ENCODE results near the gene NYNRIN. TPM values are rescaled to one million over a fixed set of nuclear protein-coding genes. Genes with fewer than 3 reads are reported as not detected.
"Not testable (repeated sequence)": the region's sequence is repeated elsewhere in the genome, so short reads cannot be mapped to it uniquely, and the experiment has no call there.

NYNRIN gene
- total RNA-seq, 1 donor from 2014 or later = 7.3 TPM

- intact Hi-C loops (cut with micrococcal nuclease) = no loop called here
- peak; percentile 71 for DNase-seq
Measured at GRCh38 chr14:24368562-24369252, 30.1 kb upstream of the NYNRIN start.

GRCh38 chr14:24369463-24369862 lies 29.3 kb upstream of the NYNRIN start:
- intact Hi-C loops (cut with micrococcal nuclease) = no loop called here
- ATAC-seq (no peak), DNase-seq (no peak)

More at GRCh38 chr14:24368562-24369252, 30.1 kb upstream of the NYNRIN start:
- peak; percentile 0 for ATAC-seq

GRCh38 chr14:24369907-24370687 lies 28.7 kb upstream of the NYNRIN start:
- ATAC-seq = no peak
- intact Hi-C loops (cut with micrococcal nuclease) = no loop called here
- DNase-seq = no peak

GRCh38 chr14:24370748-24371147 lies 28.1 kb upstream of the NYNRIN start:
- intact Hi-C loops (cut with micrococcal nuclease) = no loop called here
- DNase-seq (no peak), ATAC-seq (no peak)

GRCh38 chr14:24371605-24372004 lies 27.2 kb upstream of the NYNRIN start:
- DNase-seq; intact Hi-C loops (cut with micrococcal nuclease); ATAC-seq: not testable (repeated sequence)

DNA sequence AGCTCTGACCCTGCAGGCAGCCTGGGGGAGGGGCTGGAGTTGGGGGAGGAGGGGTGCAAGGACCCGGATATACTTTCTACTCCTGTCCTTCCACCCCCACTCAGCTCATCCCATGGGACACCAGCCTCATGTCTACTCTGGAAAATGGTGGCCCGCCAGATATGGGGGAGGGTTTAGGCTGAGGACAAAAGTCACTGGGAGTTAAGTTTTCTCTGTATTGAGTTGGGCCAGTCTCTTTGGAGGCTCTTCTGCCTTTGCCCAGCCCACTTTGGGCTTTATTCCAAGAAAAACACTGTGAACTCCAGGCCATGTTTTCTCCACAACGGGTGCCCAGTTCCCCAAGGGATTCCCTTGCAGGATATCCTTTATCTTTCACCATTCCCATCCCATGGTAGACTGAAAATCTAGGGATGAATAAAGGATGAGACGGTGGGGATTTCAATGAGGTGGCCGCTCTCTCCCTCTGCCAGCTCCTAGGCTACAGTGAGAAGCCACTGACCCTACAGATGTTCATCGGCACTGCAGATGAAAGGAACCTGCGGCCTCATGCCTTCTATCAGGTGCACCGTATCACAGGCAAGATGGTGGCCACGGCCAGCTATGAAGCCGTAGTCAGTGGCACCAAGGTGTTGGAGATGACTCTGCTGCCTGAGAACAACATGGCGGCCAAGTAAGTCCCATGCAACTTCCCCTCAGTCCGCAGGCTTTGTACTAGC lies 25.9 kb upstream of the NYNRIN start:
- intact Hi-C loops (cut with micrococcal nuclease) = no loop called here
- ATAC-seq (peak; percentile 20), DNase-seq (peak; percentile 68)

- DNase-seq = no peak
- no peak for ATAC-seq
- intact Hi-C loops (cut with micrococcal nuclease) = no loop called here
Measured at GRCh38 chr14:24376448-24377070, 22.2 kb upstream of the NYNRIN start.

DNA sequence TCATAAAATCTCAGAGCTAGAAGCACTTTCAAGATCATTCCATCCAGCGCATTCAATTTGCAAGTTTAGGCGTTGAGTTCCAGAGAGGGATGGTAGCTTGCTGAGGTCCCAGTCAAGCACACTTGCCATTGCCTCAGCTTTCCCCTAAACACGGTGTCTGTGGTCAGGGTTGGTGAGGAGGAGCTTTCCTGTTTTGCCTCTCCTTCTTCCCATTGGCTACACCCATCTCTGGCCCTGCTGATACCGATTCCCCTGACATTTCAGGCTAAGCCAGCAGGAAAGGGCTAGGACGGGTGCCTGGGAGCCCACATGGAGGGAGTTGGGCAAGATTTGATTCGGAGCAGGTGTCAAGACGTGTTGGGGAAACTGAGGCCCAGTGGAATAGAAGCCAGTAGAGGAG lies 21.7 kb upstream of the NYNRIN start:
- ATAC-seq = no peak
- no peak for DNase-seq
- intact Hi-C loops (cut with micrococcal nuclease) = no loop called here

GRCh38 chr14:24377657-24378056 lies 21.1 kb upstream of the NYNRIN start:
- ATAC-seq (peak; percentile 42), DNase-seq (no peak)
- intact Hi-C loops (cut with micrococcal nuclease) = no loop called here

- DNase-seq (no peak), ATAC-seq (no peak)
- intact Hi-C loops (cut with micrococcal nuclease) = no loop called here
Measured at GRCh38 chr14:24378327-24378726, 20.5 kb upstream of the NYNRIN start.

GRCh38 chr14:24378981-24379906 lies 19.6 kb upstream of the NYNRIN start:
- DNase-seq = no peak
- intact Hi-C loops (cut with micrococcal nuclease) = no loop called here
- no peak for ATAC-seq

DNA sequence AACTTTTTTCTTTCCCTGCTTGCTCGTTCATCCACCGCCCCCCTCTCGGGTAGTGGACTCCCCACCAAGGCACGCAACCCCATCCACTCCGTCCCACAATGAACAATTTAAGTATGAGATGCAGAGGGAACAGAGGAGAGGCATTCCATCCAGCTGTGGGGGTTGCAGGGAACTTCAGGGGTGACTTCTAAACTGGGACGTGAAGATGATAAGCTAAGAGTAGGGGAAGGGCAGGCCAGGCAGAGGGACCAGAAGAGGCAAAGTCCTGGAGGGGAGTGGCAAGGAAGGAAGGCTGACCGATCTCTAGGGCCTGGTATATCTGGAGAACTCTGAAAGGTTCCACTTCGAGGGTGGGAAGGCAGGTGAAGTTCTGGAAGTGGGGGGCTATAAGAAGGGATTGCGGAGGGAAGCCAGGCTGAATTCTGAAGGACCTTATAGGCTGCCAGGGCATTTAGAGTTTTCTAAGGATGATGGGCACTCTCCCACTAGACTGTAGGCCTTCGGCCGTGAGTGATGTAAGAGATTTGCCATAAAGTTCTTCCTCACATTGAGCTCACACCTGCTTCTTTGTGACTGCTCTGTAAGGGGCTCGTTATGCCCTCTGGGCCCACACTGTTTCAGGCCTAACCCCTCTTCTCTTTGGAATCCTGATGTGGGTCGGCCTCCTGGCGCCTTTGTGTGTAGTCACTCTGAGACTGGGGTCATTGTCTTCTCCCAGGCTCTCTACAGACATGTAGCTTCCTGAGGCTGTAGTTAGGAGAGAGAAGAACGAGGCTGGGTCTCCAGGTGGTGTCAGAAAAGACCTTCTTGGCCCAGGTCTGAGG lies 18.7 kb upstream of the NYNRIN start:
- intact Hi-C loops (cut with micrococcal nuclease) = no loop called here
- ATAC-seq (no peak), DNase-seq (no peak)

DNA sequence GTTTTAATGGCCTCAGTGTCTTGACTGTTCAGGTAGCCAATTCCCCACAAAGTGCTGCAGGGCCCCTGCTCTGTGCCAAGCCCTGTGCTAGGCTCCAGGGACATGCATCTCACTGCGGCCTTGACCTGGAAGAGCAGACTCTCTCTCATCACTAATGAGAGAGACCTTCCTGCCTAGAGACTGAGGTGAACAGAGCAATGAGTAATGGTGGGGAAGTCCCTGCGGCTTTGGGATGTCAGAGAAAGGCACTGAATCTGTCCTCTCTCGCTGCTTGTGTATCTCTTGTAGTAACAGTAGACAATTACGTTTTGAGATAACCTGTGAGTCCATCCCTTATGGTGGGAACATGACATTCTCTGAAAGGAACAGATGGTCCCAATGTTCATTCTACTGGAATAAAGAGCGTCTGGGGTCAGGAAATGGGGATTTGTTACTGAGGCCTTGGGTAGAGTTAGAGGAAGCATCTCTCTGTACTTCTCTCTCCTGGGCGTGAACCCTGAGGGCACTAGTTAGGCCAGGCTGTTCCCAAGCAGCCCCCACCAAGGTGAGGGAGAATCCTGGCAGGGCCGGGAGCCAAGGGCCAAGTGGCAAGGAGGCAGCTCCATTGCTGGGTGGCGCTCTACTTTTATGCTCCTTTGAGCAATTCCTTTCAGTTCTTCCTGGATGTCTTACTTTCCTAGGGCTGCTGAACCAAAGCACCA lies 17.3 kb upstream of the NYNRIN start:
- no peak for ATAC-seq
- intact Hi-C loops (cut with micrococcal nuclease) = no loop called here

DNA sequence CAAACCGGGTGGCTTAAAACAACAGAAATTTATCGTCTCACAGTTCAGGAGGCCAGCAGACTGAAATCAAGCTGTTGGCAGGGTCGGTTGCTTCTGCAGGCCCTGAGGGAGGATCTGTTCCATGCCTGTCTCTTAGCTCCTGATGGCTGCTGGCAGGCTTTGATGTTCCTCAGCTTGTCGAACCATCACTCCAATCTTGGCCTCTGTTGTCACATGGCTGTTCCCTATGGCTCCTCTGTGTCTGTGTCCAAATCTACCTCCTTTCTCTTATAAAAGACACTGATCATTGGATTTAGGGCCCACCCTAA lies 16.8 kb upstream of the NYNRIN start:
- no peak for DNase-seq
- ATAC-seq = peak; percentile 32
- intact Hi-C loops (cut with micrococcal nuclease) = no loop called here

More for the DNA sequence above, 17.3 kb upstream of the NYNRIN start:
- DNase-seq = no peak

GRCh38 chr14:24384169-24384568 lies 14.6 kb upstream of the NYNRIN start:
- DNase-seq (no peak), ATAC-seq (no peak)
- intact Hi-C loops (cut with micrococcal nuclease) = no loop called here

DNA sequence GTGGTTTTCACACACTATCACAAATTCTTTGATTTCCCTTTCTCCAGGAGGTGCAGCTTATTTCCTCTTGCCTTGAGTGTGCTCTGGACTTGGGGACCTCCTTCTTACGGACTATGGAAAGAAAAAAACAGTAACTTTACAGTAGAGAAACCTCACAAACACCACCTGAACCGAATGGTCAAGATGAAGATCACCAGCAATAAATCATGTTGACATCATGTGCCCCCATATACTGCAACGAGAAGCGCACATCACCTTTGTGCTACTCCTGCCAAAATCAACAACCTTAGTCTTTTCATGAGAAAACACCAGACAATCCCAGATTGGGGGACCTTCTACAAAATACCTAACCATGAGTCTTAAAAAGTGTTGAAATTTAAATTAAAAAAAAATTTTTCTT lies 13.3 kb upstream of the NYNRIN start:
- no peak for DNase-seq
- ATAC-seq = no peak
- intact Hi-C loops (cut with micrococcal nuclease) = no loop called here

- DNase-seq (no peak), ATAC-seq (no peak)
- intact Hi-C loops (cut with micrococcal nuclease) = no loop called here
Measured at GRCh38 chr14:24387009-24387345, 11.8 kb upstream of the NYNRIN start.

All from left ventricle myocardium superior (tissue), 1 donor.